ENCODE results near the gene CNTN2.
A peak's percentile ranks its signal among the peaks of the same experiment; 100 is the strongest.

The CNTN2 gene

GRCh38 chr1:205074513-205074912, 31.5 kb downstream of the CNTN2 start:
- DNase-seq (ENCODE audit: low read depth): no peak
- no peak for TF ChIP-seq CTCF (conservative IDR thresholded peaks at IDR 0.05; ENCODE audit: low read length)
- H3K4me3 ChIP-seq (ENCODE audit: low read length): no peak overlapping the region

GRCh38 chr1:205075642-205076155, 32.7 kb downstream of the CNTN2 start:
- no peak for TF ChIP-seq CTCF (conservative IDR thresholded peaks at IDR 0.05; ENCODE audit: low read length)
- no peak for DNase-seq (ENCODE audit: low read depth)
- H3K4me3 ChIP-seq (ENCODE audit: low read length): no peak overlapping the region

GRCh38 chr1:205076245-205076761, 33.3 kb downstream of the CNTN2 start:
- no peak for TF ChIP-seq CTCF (conservative IDR thresholded peaks at IDR 0.05; ENCODE audit: low read length)
- no peak overlapping the region for H3K4me3 ChIP-seq (ENCODE audit: low read length)
- DNase-seq (ENCODE audit: low read depth): no peak

GRCh38 chr1:205077158-205077933, 34.3 kb downstream of the CNTN2 start:
- DNase-seq (ENCODE audit: low read depth): peak; percentile 47
- H3K4me3 ChIP-seq (ENCODE audit: low read length): no peak overlapping the region
- TF ChIP-seq CTCF (conservative IDR thresholded peaks at IDR 0.05; ENCODE audit: low read length): no peak

- H3K4me3 ChIP-seq (ENCODE audit: low read length): no peak overlapping the region
- peak; percentile 35 for DNase-seq (ENCODE audit: low read depth)
- TF ChIP-seq CTCF (conservative IDR thresholded peaks at IDR 0.05; ENCODE audit: low read length): no peak
These were observed 34.9 kb downstream of the CNTN2 start for GRCh38 chr1:205077934-205078311.

GRCh38 chr1:205082431-205082830, 39.4 kb downstream of the CNTN2 start:
- TF ChIP-seq CTCF (conservative IDR thresholded peaks at IDR 0.05; ENCODE audit: low read length): no peak
- DNase-seq (ENCODE audit: low read depth): no peak

GRCh38 chr1:205084360-205084759, 41.3 kb downstream of the CNTN2 start, which contains the start of gene TMEM81:
TMEM81 (minus strand) TSS chr1:205084460; CDS start chr1:205084320, 140 bp downstream.
- no peak for DNase-seq (ENCODE audit: low read depth)
- no peak for TF ChIP-seq CTCF (conservative IDR thresholded peaks at IDR 0.05; ENCODE audit: low read length)
- no peak within 1 kb of the TSS for H3K4me3 ChIP-seq (ENCODE audit: low read length)

More at GRCh38 chr1:205082431-205082830, 39.4 kb downstream of the CNTN2 start:
- H3K4me3 ChIP-seq (ENCODE audit: low read length): no peak overlapping the region

Data from AG10803 (cell line).